Measurements from ENCODE around the gene OSGIN1.

DNA sequence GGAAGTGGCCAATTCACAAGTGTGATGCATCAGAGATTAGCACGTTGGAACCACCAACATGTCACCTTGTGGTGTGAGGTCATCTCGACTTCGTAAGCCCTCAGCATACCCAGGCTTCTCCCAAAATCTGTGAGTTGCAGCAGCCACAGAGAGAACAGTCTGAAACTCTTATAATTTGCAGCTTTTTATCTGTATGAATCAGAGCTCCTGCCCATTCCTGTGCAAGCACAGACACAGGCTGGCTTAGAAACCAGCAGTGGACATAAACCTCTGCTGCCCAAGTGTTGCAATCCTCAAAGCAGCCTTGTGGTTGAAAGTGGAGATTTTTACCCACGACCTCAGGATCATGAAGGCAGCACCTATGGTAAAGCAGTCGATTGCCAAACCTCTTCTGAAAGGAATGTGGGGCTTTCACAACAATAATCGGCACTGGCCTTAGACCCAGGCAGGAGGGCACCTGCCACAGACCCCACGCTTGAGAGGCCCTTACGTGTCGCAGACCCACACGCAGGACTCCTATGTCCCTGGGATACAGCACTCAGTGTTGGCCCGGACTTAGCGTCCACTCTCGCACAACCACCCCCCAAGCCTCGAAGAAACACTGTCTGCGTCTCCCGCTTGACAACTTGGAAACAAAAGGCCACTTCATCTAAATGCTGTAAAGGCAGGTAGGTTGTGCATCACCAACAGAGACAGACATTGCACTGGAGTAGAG is 24.5 kb upstream of the OSGIN1 start:
- TF ChIP-seq BACH1 (IDR thresholded peaks at IDR 0.05; ENCODE audit: low read length): no peak
- no peak for TF ChIP-seq KDM1A (IDR thresholded peaks at IDR 0.05; ENCODE audit: borderline replicate concordance, low read length)
- no peak for TF ChIP-seq SIN3A (conservative IDR thresholded peaks at IDR 0.05 in 1 of 2, IDR thresholded peaks at IDR 0.05 in 1 of 2; ENCODE audit: low read depth in 1 of 2, low read length in 2 of 2)
- no peak for TF ChIP-seq CTCF (IDR thresholded peaks at IDR 0.05; ENCODE audit: control extremely low read depth in 1 of 3, insufficient read depth in 1 of 3, low read depth in 1 of 3, low read length in 3 of 3)
- no peak for TF ChIP-seq POLR2AphosphoS5 (IDR thresholded peaks at IDR 0.05; ENCODE audit: low read depth, low read length)
- no peak for TF ChIP-seq EZH2 (IDR thresholded peaks at IDR 0.05; ENCODE audit: low read depth, low read length, severe bottlenecking)
- no peak for TF ChIP-seq POLR2A (IDR thresholded peaks at IDR 0.05; ENCODE audit: control extremely low read depth in 1 of 2, low read depth in 2 of 2, low read length in 2 of 2)

All from H1 (cell line).